A204.1 (cell line): Measurements from ENCODE around the gene CRLF1.

Experiments used
- FAIRE-seq: peaks from 2 replicates; lab custom pipeline; 2012; peaks lifted over from hg19 to GRCh38; lab: Jason Lieb, UNC

The CRLF1 gene, protein sequence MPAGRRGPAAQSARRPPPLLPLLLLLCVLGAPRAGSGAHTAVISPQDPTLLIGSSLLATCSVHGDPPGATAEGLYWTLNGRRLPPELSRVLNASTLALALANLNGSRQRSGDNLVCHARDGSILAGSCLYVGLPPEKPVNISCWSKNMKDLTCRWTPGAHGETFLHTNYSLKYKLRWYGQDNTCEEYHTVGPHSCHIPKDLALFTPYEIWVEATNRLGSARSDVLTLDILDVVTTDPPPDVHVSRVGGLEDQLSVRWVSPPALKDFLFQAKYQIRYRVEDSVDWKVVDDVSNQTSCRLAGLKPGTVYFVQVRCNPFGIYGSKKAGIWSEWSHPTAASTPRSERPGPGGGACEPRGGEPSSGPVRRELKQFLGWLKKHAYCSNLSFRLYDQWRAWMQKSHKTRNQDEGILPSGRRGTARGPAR

GRCh38 chr19:18606281-18607225 is at the start of gene CRLF1:
Gene CRLF1, minus strand, starts transcription at chr19:18606799. Its CDS starts 143 bp downstream, at chr19:18606656.
- FAIRE-seq = no peak

DNA sequence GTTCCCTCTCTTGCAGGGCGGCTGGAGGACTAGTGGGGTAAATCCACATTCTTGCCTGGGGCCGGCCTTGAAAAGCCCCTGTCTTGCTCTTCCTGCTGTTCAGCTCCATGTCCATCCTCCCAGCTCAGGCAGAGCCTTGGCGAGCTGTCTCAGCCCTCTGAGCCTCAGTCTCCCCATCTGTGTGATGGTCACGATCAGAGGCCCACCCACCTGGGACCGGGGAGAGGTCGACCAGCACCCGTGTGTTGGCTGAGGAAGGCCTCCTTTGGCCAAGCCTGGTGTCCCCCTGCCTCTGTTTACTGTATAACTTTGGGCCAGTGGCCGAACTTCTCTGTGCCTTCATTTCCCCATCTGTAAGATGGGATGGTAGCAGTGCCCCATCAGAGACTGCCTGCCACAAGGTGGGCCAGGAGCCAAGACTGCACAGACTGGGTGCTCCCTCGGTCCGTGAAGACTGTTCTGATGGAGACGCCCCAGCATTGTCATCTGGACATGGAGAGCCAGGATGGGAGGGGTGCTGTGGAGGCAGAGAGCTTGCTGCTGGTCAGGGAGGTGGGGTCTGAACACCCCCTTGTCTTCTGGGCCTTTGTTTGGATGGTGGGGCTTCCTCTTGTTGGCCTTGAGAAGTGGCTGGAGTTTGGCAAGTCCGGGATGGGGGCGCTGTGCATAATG is 48.7 kb upstream of the CRLF1 start:
- no peak for FAIRE-seq

DNA sequence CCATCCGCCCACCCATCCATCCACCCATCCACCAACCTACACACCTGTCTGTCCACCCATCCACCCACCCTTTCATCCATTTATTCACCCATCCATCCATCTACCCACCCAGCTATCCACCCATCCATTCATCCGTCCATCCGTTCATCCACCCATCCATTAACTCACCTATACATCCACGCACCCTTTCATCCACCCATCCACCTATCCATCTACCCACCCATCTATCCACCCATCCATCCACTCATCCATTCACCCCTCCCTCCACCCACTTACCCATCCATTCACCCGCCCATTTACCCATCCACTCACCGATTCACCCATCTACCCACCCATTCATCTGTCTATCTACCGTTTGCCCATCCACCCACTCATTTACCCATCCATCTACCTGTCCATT is 47.9 kb upstream of the CRLF1 start:
- no peak for FAIRE-seq

- no peak for FAIRE-seq
Observed at GRCh38 chr19:18653853-18654252, 47.3 kb upstream of the CRLF1 start.

DNA sequence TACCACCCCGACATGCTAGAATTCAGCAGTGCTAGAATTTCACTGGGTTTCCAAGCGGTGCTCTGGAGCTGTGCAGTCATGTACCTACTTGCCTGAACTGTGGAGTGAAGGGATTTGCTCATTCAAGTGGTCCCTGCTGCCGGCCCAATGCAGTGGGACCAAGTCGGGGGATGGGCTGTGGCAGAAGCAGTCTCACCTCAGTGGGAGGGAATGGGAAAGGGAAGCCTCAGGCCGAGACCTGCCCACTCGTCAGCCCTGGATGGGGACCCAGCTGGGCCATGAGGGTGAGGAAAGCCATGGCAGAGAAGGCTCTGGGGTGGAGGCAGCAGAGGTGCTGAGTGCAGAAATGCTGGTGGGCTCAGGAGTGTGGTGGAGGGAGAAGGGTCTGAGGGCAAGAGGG is 45.1 kb upstream of the CRLF1 start:
- no peak for FAIRE-seq

GRCh38 chr19:18651300-18651699 is 44.7 kb upstream of the CRLF1 start:
- no peak for FAIRE-seq

- no peak for FAIRE-seq
Observed at GRCh38 chr19:18650468-18651041, 44.0 kb upstream of the CRLF1 start.

DNA sequence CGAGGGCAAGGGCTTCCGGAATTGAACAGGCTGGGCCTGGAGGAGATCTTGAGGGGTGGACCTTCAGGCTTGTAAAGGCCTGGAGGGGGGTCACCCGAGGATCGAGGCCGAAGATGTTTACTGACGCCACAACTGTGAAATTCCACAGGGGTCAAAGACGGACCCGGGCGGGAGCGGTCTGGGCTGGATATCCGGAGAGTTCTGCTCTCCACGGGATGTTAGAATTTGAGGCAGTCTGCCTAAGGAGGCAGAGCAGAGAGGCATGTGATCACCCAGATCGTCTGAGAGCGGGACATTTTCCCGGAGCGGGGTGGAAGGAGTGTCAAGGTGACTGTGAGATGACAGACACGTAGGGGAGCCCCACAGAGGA is 43.4 kb upstream of the CRLF1 start:
- FAIRE-seq = no peak

DNA sequence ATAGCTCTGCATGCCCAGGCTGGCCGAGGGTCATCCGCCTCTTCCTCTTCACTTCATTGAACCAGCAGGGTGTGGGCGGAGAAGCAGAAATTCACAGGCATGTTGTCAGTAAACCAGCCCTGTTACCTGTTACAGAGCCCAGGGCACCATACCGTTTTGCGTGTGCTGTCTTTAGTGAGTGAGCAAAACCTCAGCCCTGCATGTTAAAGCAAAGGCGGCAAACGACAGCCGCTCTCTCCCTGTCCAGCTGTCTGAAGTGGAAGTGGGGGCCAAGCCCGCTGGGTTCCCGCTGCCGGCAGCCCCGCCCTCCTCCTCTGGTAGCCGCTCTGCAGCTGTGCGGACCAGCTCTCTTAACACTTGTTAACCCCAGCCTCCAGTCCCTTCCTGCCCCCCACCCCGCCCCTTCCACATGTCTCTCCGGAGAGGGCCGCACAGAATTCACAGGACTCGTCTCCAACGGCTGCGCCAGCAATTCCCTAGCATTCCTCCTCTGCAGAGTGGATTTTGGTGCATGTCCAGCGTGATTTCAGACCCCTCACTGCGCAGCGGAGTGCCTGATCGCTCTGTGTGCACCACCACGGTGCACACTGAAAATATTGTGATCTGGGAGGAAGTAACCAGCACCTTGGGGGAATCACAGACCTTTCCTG is 42.9 kb upstream of the CRLF1 start:
- no peak for FAIRE-seq

- no peak for FAIRE-seq
Observed at GRCh38 chr19:18648973-18649315, 42.3 kb upstream of the CRLF1 start.

GRCh38 chr19:18647807-18648206 is 41.2 kb upstream of the CRLF1 start:
- no peak for FAIRE-seq

GRCh38 chr19:18647371-18647767 is 40.8 kb upstream of the CRLF1 start:
- FAIRE-seq = no peak

- no peak for FAIRE-seq
Observed at GRCh38 chr19:18646535-18647370, 40.2 kb upstream of the CRLF1 start.

- FAIRE-seq = no peak
Observed at GRCh38 chr19:18645035-18645511, 38.5 kb upstream of the CRLF1 start.

DNA sequence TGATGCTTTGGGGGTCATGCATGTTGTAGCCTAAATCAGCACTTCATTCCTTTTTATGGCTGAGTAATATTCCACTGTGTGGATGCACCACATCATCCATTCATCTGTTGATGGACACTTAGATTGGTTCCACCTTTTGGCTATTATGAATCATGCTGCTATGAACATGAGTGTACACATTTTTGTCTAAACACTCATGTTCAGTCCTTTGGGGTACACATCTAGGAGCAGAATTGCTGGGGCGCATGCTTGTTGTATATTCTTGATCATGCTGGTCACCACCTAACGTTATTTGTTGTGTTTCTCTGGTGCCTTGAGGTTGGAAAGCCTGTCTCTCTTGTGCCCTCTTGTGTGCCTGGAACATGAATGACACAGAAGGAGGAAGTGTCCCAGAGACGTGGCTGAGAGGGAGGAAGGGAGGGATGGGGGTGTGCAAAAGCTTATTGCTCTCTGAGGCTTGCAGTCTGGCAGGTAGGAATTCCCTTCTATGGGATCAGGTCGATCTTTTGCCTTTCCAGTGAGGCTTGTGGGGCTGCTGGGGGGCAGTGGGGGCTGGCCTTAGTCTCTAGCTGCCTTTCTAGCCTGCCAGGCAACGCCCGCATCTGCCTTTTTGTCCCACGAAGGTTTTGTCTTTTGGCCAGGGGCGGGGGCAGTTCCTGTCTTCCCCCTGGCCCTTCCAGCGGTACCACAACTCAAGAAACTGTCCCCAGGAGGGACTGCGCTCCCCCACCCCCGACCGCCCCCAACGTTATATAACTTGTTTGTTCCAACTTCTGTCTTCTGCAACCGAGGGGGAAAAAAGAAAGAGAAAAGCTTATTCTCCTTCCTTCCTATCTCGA is 37.8 kb upstream of the CRLF1 start:
- FAIRE-seq = no peak

- FAIRE-seq = no peak
Observed at GRCh38 chr19:18639706-18640243, 33.2 kb upstream of the CRLF1 start.

DNA sequence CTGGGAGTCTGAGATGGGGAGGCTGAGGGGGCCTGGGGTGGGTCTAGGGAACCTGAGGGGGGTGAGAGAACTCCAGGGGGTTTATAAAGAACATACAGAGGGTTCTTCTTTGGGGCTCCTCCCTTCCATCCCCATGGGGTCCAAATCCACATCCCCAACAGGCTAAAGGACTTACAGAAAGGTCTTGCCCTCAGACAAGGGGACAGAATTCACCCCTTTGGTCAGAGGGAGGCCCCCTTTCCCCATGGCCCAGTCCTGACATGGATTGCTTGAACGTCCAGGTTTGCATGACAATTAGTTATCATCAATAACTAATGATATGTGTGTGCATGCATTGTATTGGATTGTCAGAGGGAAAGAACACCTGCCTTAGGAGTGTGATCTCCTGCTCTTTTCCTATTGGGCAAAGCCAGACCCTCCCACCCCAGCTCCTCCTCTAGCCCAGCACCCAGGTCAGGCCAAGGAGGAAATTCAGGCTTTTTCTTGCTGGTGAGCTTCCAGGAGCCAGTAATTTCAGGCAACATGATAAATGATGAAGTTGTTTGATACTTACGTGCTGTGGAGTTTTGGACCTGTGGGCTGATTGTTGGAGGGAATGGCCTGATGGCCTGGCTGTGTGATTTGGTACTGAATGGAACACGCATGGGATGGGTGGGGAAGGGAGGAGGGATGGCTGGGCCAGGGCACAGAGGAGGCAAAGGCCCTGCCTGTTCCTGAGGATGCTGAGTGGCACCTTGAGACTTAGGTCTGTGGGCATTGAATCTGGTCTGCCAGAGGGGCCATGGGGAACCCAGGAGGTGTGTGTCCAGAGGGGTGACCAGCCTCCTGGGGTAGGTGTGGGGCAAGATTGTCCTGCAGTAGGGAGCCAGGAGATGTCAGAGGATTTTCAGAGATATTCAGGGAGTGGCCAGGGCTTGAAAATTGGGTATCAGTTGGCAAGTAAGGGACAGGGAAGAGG is 31.4 kb upstream of the CRLF1 start:
- no peak for FAIRE-seq

GRCh38 chr19:18636969-18637629 is 30.5 kb upstream of the CRLF1 start, which contains the start of gene KLHL26:
Gene KLHL26, plus strand, starts transcription at chr19:18637028. Its CDS starts 27 bp downstream, at chr19:18637055.
- FAIRE-seq = no peak
